ENCODE data around the gene SZT2.
"Not testable (repeated sequence)": the region's sequence is repeated elsewhere in the genome, so short reads cannot be mapped to it uniquely, and the experiment has no call there.

Gene SZT2

GRCh38 chr1:43473463-43473862 lies 83.8 kb downstream of the SZT2 start:
- no peak for DNase-seq
- Histone ChIP-seq H3K9me3 (no peaks in the 10 kb centered on the region), H3K36me3 (no peaks in the 10 kb centered on the region), H3K27ac (no peak overlapping the region), H3K27me3 (no peaks in the 10 kb centered on the region), H3K4me1 (peaks cover 0 to 4% (median 0%) of the 10 kb centered on the region in 4 donors), H3K4me3 (no peak overlapping the region)
- no peak for TF ChIP-seq CTCF (IDR thresholded peaks at IDR 0.05)
- intact Hi-C loops (cut with DNase I; ENCODE audit: low total_unique reads), result no loop called here

- H3K4me3 ChIP-seq; intact Hi-C loops (cut with DNase I; ENCODE audit: low total_unique reads); H3K4me1 ChIP-seq; H3K27ac ChIP-seq; H3K36me3 ChIP-seq; H3K27me3 ChIP-seq; DNase-seq; H3K9me3 ChIP-seq: not testable (repeated sequence)
Observed at GRCh38 chr1:43475611-43476401, 86.1 kb downstream of the SZT2 start.

GRCh38 chr1:43477716-43478115 lies 88.0 kb downstream of the SZT2 start:
- H3K27me3 ChIP-seq, result no peaks in the 10 kb centered on the region
- H3K4me1 ChIP-seq, result peaks cover 0 to 4% (median 0%) of the 10 kb centered on the region in 4 donors
- intact Hi-C loops (cut with DNase I; ENCODE audit: low total_unique reads), result no loop called here
- H3K36me3 ChIP-seq, result no peaks in the 10 kb centered on the region
- no peak for TF ChIP-seq CTCF (IDR thresholded peaks at IDR 0.05)
- no peaks in the 10 kb centered on the region for H3K9me3 ChIP-seq
- H3K4me3 ChIP-seq, result no peak overlapping the region
- no peak for DNase-seq
- no peak overlapping the region for H3K27ac ChIP-seq

- Histone ChIP-seq H3K4me1 (no peaks in the 10 kb centered on the region), H3K27me3 (no peaks in the 10 kb centered on the region), H3K27ac (no peak overlapping the region), H3K4me3 (no peak overlapping the region), H3K36me3 (no peaks in the 10 kb centered on the region), H3K9me3 (no peaks in the 10 kb centered on the region)
- intact Hi-C loops (cut with DNase I; ENCODE audit: low total_unique reads), result no loop called here
- no peak for TF ChIP-seq CTCF (IDR thresholded peaks at IDR 0.05)
- no peak for DNase-seq
Observed at GRCh38 chr1:43479414-43479813, 89.7 kb downstream of the SZT2 start.

GRCh38 chr1:43481491-43481890 lies 91.8 kb downstream of the SZT2 start:
- no peak overlapping the region for H3K27ac ChIP-seq
- TF ChIP-seq CTCF (IDR thresholded peaks at IDR 0.05), result no peak
- intact Hi-C loops (cut with DNase I; ENCODE audit: low total_unique reads), result no loop called here
- no peaks in the 10 kb centered on the region for H3K27me3 ChIP-seq
- H3K4me1 ChIP-seq, result no peaks in the 10 kb centered on the region
- DNase-seq, result no peak
- H3K9me3 ChIP-seq, result no peaks in the 10 kb centered on the region
- no peak overlapping the region for H3K4me3 ChIP-seq
- no peaks in the 10 kb centered on the region for H3K36me3 ChIP-seq

- H3K9me3 ChIP-seq, result no peaks in the 10 kb centered on the region
- H3K36me3 ChIP-seq, result no peaks in the 10 kb centered on the region
- DNase-seq, result no peak
- no peaks in the 10 kb centered on the region for H3K4me1 ChIP-seq
- intact Hi-C loops (cut with DNase I; ENCODE audit: low total_unique reads), result no loop called here
- H3K27ac ChIP-seq, result no peak overlapping the region
- TF ChIP-seq CTCF (IDR thresholded peaks at IDR 0.05), result no peak
- no peaks in the 10 kb centered on the region for H3K27me3 ChIP-seq
- no peak overlapping the region for H3K4me3 ChIP-seq
Observed at GRCh38 chr1:43482215-43482614, 92.5 kb downstream of the SZT2 start.
